ENCODE results near the gene FBP2. TPM values are rescaled to one million over a fixed set of nuclear protein-coding genes. Genes with fewer than 3 reads are reported as not detected.

Gene FBP2
- total RNA-seq, 2 experiments from 2014 or later = not detected

GRCh38 chr9:94632737-94633136, 39.1 kb upstream of the FBP2 start:
- no peak overlapping the region for H3K4me3 ChIP-seq (ENCODE audit: low read length)
- ATAC-seq (ENCODE audit: poor library complexity) = no peak
- ChIA-PET POLR2A (no interaction called here), CTCF (no interaction called here)
- H3K27me3 ChIP-seq (ENCODE audit: control insufficient read depth in 1 of 2, insufficient read depth in 2 of 2, low read length in 2 of 2) = no peaks in the 10 kb centered on the region
- no peak for DNase-seq
- Mint-ChIP-seq H3K4me1 (ENCODE audit: low read depth) (no peaks in the 10 kb centered on the region), H3K4me3 (no peak overlapping the region), H3K27me3 (no peaks in the 10 kb centered on the region), H3K27ac (no peak overlapping the region), H3K36me3 (ENCODE audit: low read depth) (no peaks in the 10 kb centered on the region), H3K9me3 (no peaks in the 10 kb centered on the region)
- H3K4me1 ChIP-seq (ENCODE audit: insufficient read depth, low read length) = no peaks in the 10 kb centered on the region
- intact Hi-C loops (cut with DNase I, micrococcal nuclease) = no loop called here
- no peaks in the 10 kb centered on the region for H3K9me3 ChIP-seq (ENCODE audit: control insufficient read depth in 1 of 2, insufficient read depth in 1 of 2, low read length in 2 of 2)
- H3K27ac ChIP-seq (ENCODE audit: low read depth in 1 of 2, low read length in 2 of 2) = no peak overlapping the region
- no peak for TF ChIP-seq CTCF (IDR thresholded peaks at IDR 0.05)
- no peaks in the 10 kb centered on the region for H3K36me3 ChIP-seq (ENCODE audit: insufficient read depth, low read length)

- H3K36me3 ChIP-seq (ENCODE audit: insufficient read depth, low read length) = no peaks in the 10 kb centered on the region
- H3K27me3 Mint-ChIP-seq = no peaks in the 10 kb centered on the region
- H3K27me3 ChIP-seq (ENCODE audit: control insufficient read depth in 1 of 2, insufficient read depth in 2 of 2, low read length in 2 of 2) = no peaks in the 10 kb centered on the region
- no peak for TF ChIP-seq CTCF (IDR thresholded peaks at IDR 0.05)
- no peak overlapping the region for H3K27ac ChIP-seq (ENCODE audit: low read depth in 1 of 2, low read length in 2 of 2)
- intact Hi-C loops (cut with DNase I, micrococcal nuclease) = no loop called here
- no peak overlapping the region for H3K4me3 Mint-ChIP-seq
- no peaks in the 10 kb centered on the region for H3K4me1 Mint-ChIP-seq (ENCODE audit: low read depth)
- H3K4me3 ChIP-seq (ENCODE audit: low read length) = no peak overlapping the region
- no peaks in the 10 kb centered on the region for H3K9me3 ChIP-seq (ENCODE audit: control insufficient read depth in 1 of 2, insufficient read depth in 1 of 2, low read length in 2 of 2)
- no peak for DNase-seq
- ChIA-PET CTCF (no interaction called here), POLR2A (no interaction called here)
- H3K27ac Mint-ChIP-seq = no peak overlapping the region
- no peaks in the 10 kb centered on the region for H3K9me3 Mint-ChIP-seq
- H3K4me1 ChIP-seq (ENCODE audit: insufficient read depth, low read length) = no peaks in the 10 kb centered on the region
- H3K36me3 Mint-ChIP-seq (ENCODE audit: low read depth) = no peaks in the 10 kb centered on the region
- no peak for ATAC-seq (ENCODE audit: poor library complexity)
Measured at GRCh38 chr9:94631599-94631998, 38.0 kb upstream of the FBP2 start.

GRCh38 chr9:94630833-94631232, 37.2 kb upstream of the FBP2 start:
- Mint-ChIP-seq H3K27ac (no peak overlapping the region), H3K27me3 (no peaks in the 10 kb centered on the region), H3K4me3 (no peak overlapping the region), H3K9me3 (no peaks in the 10 kb centered on the region), H3K36me3 (ENCODE audit: low read depth) (no peaks in the 10 kb centered on the region), H3K4me1 (ENCODE audit: low read depth) (no peaks in the 10 kb centered on the region)
- no peak for TF ChIP-seq CTCF (IDR thresholded peaks at IDR 0.05)
- no peaks in the 10 kb centered on the region for H3K9me3 ChIP-seq (ENCODE audit: control insufficient read depth in 1 of 2, insufficient read depth in 1 of 2, low read length in 2 of 2)
- intact Hi-C loops (cut with DNase I, micrococcal nuclease) = no loop called here
- CTCF ChIA-PET = no interaction called here
- no peak overlapping the region for H3K27ac ChIP-seq (ENCODE audit: low read depth in 1 of 2, low read length in 2 of 2)
- no peaks in the 10 kb centered on the region for H3K36me3 ChIP-seq (ENCODE audit: insufficient read depth, low read length)
- no peaks in the 10 kb centered on the region for H3K27me3 ChIP-seq (ENCODE audit: control insufficient read depth in 1 of 2, insufficient read depth in 2 of 2, low read length in 2 of 2)
- H3K4me3 ChIP-seq (ENCODE audit: low read length) = no peak overlapping the region
- POLR2A ChIA-PET = no interaction called here
- ATAC-seq (ENCODE audit: poor library complexity) = no peak
- no peaks in the 10 kb centered on the region for H3K4me1 ChIP-seq (ENCODE audit: insufficient read depth, low read length)
- no peak for DNase-seq

Measured in CD4-positive, alpha-beta T cell (primary cell).